Upper lobe of left lung (tissue), 6 donors: ENCODE measurements around the gene LIX1. TPM values are rescaled to one million over a fixed set of nuclear protein-coding genes. Genes with fewer than 3 reads are reported as not detected.

Experiments
- ATAC-seq, 2 donors: fragments of 200-7000 bp; cut with Tn5 transposase; one replicate each; pipeline ENCODE4 v1.9.1; 2022; ENCODE audit warnings: mild to moderate bottlenecking in 2 of 2, moderate library complexity in 2 of 2; ENCODE audit not compliant: low FRiP score in 2 of 2
- DNase-seq, 2 donors: peaks; one replicate each; pipeline ENCODE4 v3.0.0-alpha.2; 2019 to 2020
- H3K27ac ChIP-seq, 4 donors: fragments of 200-600 bp; sonication (generic); one replicate each; pipeline ENCODE4 v1.5.1; 2016 to 2019
- H3K27me3 ChIP-seq, 4 donors: fragments of 200-600 bp; sonication (generic); one replicate each; pipeline ENCODE4 v1.5.1; 2017 to 2019
- H3K36me3 ChIP-seq, 4 donors: fragments of 200-600 bp; sonication (generic); one replicate each; pipeline ENCODE4 v1.5.1; 2016 to 2019
- H3K4me1 ChIP-seq, 4 donors: fragments of 200-600 bp; sonication (generic); one replicate each; pipeline ENCODE4 v1.5.1; 2018 to 2019
- H3K4me3 ChIP-seq, 4 donors: fragments of 200-600 bp; sonication (generic); one replicate each; pipeline ENCODE4 v1.5.1; 2017 to 2019; ENCODE audit warnings: mild to moderate bottlenecking in 2 of 4, moderate library complexity in 1 of 4
- H3K9me3 ChIP-seq, 4 donors: fragments of 200-600 bp; sonication (generic); one replicate each; pipeline ENCODE4 v1.5.1; 2018 to 2019
- EP300 ChIP-seq, 4 donors: sonication (generic); formaldehyde crosslinking; IDR thresholded peaks; one replicate each; pipeline ENCODE4 v1.5.1; 2017; ENCODE audit warnings: antibody characterized with exemption in 4 of 4, control low read depth in 2 of 4
- POLR2A ChIP-seq, 4 donors: fragments of 450-650 bp; IDR thresholded peaks; one replicate each; pipeline ENCODE4 v1.5.1; 2016 to 2017; ENCODE audit warnings: antibody characterized with exemption in 4 of 4, mild to moderate bottlenecking in 2 of 4
- POLR2AphosphoS5 ChIP-seq, 2 donors: sonication (generic); formaldehyde crosslinking; IDR thresholded peaks; one replicate each; pipeline ENCODE4 v1.5.1; 2017; ENCODE audit warnings: antibody characterized with exemption in 2 of 2
- whole genome bisulfite sequencing, 2 donors: methylation state at CpG; one replicate each; pipeline ENCODE4 v1.1.5; 2017 to 2018; 5-methylcytosine and 5-hydroxymethylcytosine counted together
- total RNA-seq, 6 donors: library from RNA; depleted of rRNA in 4 of 6; stranded (reverse); fragments of >200 nt in 4 of 6; gene quantifications; one replicate each; pipeline versions ENCODE4 v1.1.0 to v1.2.1, GENCODE V29; 2016 to 2021
- TF ChIP-seq, protein P1 (sequence below), 6 experiments: fragments of 450-650 bp in 4 of 6; fragments of 200-600 bp in 2 of 6; sonication (generic) in 2 of 6; IDR thresholded peaks; one replicate each; pipeline ENCODE4 v1.5.1; 2016 to 2019; ENCODE audit warnings: antibody characterized with exemption in 6 of 6
- donor health status: DM: no; HTN: no; CAD: no; lungs with moderate emphysema.
- donor health status: DM: no; HTN: yes; CAD: no; lungs with severe emphysema.

LIX1 gene
- total RNA-seq, 6 donors from 2014 or later: 0.54 TPM; not detected in 5

DNA sequence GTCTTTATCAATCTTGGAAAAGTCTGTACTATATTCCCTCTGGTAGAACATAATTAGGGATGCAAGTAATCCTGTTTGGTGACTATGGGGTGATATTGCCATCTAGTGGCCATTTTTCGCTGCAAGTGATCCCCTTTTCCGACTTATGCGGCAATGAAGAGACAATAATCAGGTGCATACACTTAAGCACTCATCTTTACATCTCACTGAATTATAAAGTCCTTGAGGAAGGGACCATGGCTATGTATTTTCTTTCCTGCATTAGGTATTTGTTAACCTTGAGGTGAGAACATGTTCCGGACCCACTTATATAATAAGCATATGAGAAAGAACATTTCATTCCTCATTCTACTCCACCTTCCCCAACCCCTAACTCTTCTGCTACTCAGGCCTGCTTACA lies 19.6 kb upstream of the LIX1 start:
- H3K36me3 ChIP-seq: peaks cover 2 to 65% (median 20%) of the 10 kb centered on the region in 4 donors
- WGBS, 2 donors: 29 to 31% methylated on average over 4 of the region's 4 CpGs
- H3K9me3 ChIP-seq: peaks cover 4 to 9% (median 6%) of the 10 kb centered on the region in 4 donors
- TF ChIP-seq, protein P1, sequence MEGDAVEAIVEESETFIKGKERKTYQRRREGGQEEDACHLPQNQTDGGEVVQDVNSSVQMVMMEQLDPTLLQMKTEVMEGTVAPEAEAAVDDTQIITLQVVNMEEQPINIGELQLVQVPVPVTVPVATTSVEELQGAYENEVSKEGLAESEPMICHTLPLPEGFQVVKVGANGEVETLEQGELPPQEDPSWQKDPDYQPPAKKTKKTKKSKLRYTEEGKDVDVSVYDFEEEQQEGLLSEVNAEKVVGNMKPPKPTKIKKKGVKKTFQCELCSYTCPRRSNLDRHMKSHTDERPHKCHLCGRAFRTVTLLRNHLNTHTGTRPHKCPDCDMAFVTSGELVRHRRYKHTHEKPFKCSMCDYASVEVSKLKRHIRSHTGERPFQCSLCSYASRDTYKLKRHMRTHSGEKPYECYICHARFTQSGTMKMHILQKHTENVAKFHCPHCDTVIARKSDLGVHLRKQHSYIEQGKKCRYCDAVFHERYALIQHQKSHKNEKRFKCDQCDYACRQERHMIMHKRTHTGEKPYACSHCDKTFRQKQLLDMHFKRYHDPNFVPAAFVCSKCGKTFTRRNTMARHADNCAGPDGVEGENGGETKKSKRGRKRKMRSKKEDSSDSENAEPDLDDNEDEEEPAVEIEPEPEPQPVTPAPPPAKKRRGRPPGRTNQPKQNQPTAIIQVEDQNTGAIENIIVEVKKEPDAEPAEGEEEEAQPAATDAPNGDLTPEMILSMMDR (IDR thresholded peaks at IDR 0.05): peak; percentile 71 to 83 (median 81)
- no peak for TF ChIP-seq EP300 (IDR thresholded peaks at IDR 0.05)
- peak in 1 of 2 donors; percentile 34 for DNase-seq
- no peak overlapping the region for H3K27ac ChIP-seq
- no peak overlapping the region for H3K4me3 ChIP-seq
- ATAC-seq: peak; percentile 51 to 86
- peaks cover 0 to 3% (median 0%) of the 10 kb centered on the region in 4 donors for H3K4me1 ChIP-seq
- no peaks in the 10 kb centered on the region for H3K27me3 ChIP-seq

DNA sequence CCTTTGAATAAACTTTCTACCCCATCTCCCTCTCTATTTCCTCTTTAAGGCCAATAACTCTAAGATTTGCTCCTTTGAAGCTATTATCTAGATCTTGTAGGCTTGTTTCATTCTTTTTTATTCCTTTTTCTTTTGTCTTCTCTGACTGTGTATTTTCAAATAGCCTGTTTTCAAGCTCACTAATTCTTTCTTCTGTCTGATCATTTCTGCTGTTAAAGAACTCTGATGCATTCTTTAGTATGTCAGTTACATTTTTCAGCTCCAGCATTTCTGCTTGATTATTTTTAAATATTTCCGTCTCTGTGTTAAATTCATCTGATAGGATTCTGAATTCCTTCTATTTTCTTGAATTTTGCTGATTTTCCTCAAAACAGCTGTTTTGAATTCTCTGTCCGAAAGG lies 15.3 kb upstream of the LIX1 start:
- H3K36me3 ChIP-seq: peaks cover 0 to 28% (median 10%) of the 10 kb centered on the region in 4 donors
- TF ChIP-seq POLR2AphosphoS5 (IDR thresholded peaks at IDR 0.05): no peak
- TF ChIP-seq, protein P1 (IDR thresholded peaks at IDR 0.05): no peak
- ATAC-seq (no peak), DNase-seq (no peak)
- peaks cover 4 to 9% (median 6%) of the 10 kb centered on the region in 4 donors for H3K9me3 ChIP-seq
- no peaks in the 10 kb centered on the region for H3K27me3 ChIP-seq
- WGBS, 2 donors: 97 to 100% methylated on average over 2 of the region's 2 CpGs
- no peak overlapping the region for H3K27ac ChIP-seq
- H3K4me3 ChIP-seq: no peak overlapping the region
- H3K4me1 ChIP-seq: no peaks in the 10 kb centered on the region

- no peaks in the 10 kb centered on the region for H3K9me3 ChIP-seq
- H3K4me3 ChIP-seq: no peak overlapping the region
- H3K4me1 ChIP-seq: no peaks in the 10 kb centered on the region
- no peak for DNase-seq
- no peaks in the 10 kb centered on the region for H3K36me3 ChIP-seq
- TF ChIP-seq POLR2AphosphoS5 (IDR thresholded peaks at IDR 0.05) (no peak), POLR2A (IDR thresholded peaks at IDR 0.05) (no peak), EP300 (IDR thresholded peaks at IDR 0.05) (no peak)
- TF ChIP-seq, protein P1 (IDR thresholded peaks at IDR 0.05): no peak
- 89 to 90% methylated on average over 3 of the region's 3 CpGs for WGBS, 2 donors
- no peak overlapping the region for H3K27ac ChIP-seq
- no peaks in the 10 kb centered on the region for H3K27me3 ChIP-seq
- no peak for ATAC-seq
Measured at GRCh38 chr5:97151370-97151769, 9.0 kb upstream of the LIX1 start.

DNA sequence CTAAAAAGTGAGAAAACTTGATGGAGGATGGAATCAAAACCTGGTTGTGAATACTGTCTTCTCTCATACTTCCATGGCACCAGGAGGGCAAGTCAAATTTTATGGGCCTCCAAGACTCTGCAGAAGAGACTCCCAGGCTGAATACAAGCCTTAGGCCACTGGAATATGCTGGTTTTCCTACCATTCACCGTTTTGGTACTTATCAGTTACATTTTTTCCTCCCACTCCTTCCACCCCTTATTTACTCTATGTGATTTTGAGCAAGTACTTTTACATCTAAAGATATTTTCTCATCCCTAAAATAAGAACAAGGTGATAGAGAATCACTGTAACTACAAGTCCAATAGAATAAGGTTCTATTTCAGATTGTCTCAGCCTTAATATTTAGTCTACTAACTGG lies 8.0 kb upstream of the LIX1 start:
- Histone ChIP-seq H3K9me3 (no peaks in the 10 kb centered on the region), H3K4me1 (no peaks in the 10 kb centered on the region), H3K27me3 (no peaks in the 10 kb centered on the region), H3K36me3 (no peaks in the 10 kb centered on the region), H3K4me3 (no peak overlapping the region), H3K27ac (no peak overlapping the region)
- DNase-seq (no peak), ATAC-seq (no peak)
- 50 to 64% methylated on average over 1 of the region's 1 CpG for WGBS, 2 donors
- TF ChIP-seq EP300 (IDR thresholded peaks at IDR 0.05) (no peak), POLR2A (IDR thresholded peaks at IDR 0.05) (no peak), POLR2AphosphoS5 (IDR thresholded peaks at IDR 0.05) (no peak)
- TF ChIP-seq, protein P1 (IDR thresholded peaks at IDR 0.05): no peak

- DNase-seq (no peak), ATAC-seq (no peak)
- TF ChIP-seq EP300 (IDR thresholded peaks at IDR 0.05) (no peak), POLR2A (IDR thresholded peaks at IDR 0.05) (no peak), POLR2AphosphoS5 (IDR thresholded peaks at IDR 0.05) (no peak)
- TF ChIP-seq, protein P1 (IDR thresholded peaks at IDR 0.05): no peak
- Histone ChIP-seq H3K36me3 (no peaks in the 10 kb centered on the region), H3K27ac (no peak overlapping the region), H3K27me3 (no peaks in the 10 kb centered on the region), H3K4me3 (no peak overlapping the region), H3K4me1 (no peaks in the 10 kb centered on the region), H3K9me3 (no peaks in the 10 kb centered on the region)
- WGBS, 2 donors: 79 to 87% methylated on average over 2 of the region's 2 CpGs
Measured at GRCh38 chr5:97149709-97150108, 7.3 kb upstream of the LIX1 start.
